K562 (cell line): ENCODE measurements around the gene C16orf96. TPM values are rescaled to one million over a fixed set of nuclear protein-coding genes. Genes with fewer than 3 reads are reported as not detected.

ENCODE experiments used
- ATAC-seq: fragments of 200-7000 bp; cut with Tn5 transposase; 3 replicates; pipeline ENCODE4 v1.9.1; 2020; ENCODE audit warnings: moderate library complexity
- BruUV-seq: library from RNA; stranded (reverse); fragments of 400-500 nt; replicated peaks from 2 replicates; lab custom pipeline; 2021; lab: Mats Ljungman, UMichigan
- CTCF ChIA-PET: fragments of 300-600 bp; formaldehyde crosslinking; extraction: SDS; loops from one replicate; lab custom pipeline; 2021; ENCODE audit warnings: low intra/inter-chr PET ratio; lab: Yijun Ruan, JAX
- POLR2A ChIA-PET: fragments of 300-600, 350-650 bp; sonication (Branson Sonifier 250); formaldehyde crosslinking; extraction: SDS; loops from one replicate; lab custom pipeline; 2021; ENCODE audit warnings: antibody characterized with exemption, inconsistent platforms; lab: Yijun Ruan, JAX
- DNase-seq, 4 experiments: peaks; one replicate each; pipeline versions ENCODE4 v3.0.0 to v3.0.0-alpha.2; 2011 to 2018; ENCODE audit warnings: low spot score in 3 of 4, mixed read lengths in 3 of 4; ENCODE audit errors: extremely low read depth in 1 of 4
- FAIRE-seq: peaks from 2 replicates; lab custom pipeline; 2011; peaks lifted over from hg19 to GRCh38; lab: Jason Lieb, UNC
- H2AFZ ChIP-seq: 2 replicates; pipeline ENCODE4 v1.6.0; 2011; ENCODE audit warnings: low read depth, low read length, control low read depth, inconsistent platforms
- H3K27ac ChIP-seq: fragments of 200-600 bp; 3 replicates; pipeline ENCODE4 v1.8.0; 2011; ENCODE audit warnings: low read depth, mild to moderate bottlenecking, control low read depth, inconsistent platforms, low read length, moderate library complexity, mixed read lengths; ENCODE audit errors: extremely low read depth
- H3K27me3 ChIP-seq, 2 experiments: fragments of 300-600 bp in 1 of 2; 2 replicates in 1 of 2; 3 replicates in 1 of 2; pipeline versions ENCODE4 v1.6.0 to v1.8.0; 2011; ENCODE audit warnings: inconsistent platforms in 2 of 2, low read length in 2 of 2, mild to moderate bottlenecking in 1 of 2, mixed read lengths in 1 of 2, moderate library complexity in 1 of 2; ENCODE audit not compliant: control insufficient read depth in 2 of 2, insufficient read depth in 2 of 2
- H3K36me3 ChIP-seq: fragments of 300-600 bp; 3 replicates; pipeline ENCODE4 v1.8.0; 2011; ENCODE audit warnings: mild to moderate bottlenecking, low read length, inconsistent platforms; ENCODE audit not compliant: control insufficient read depth, insufficient read depth
- H3K4me1 ChIP-seq, 2 experiments: fragments of 200-600 bp in 1 of 2; replicated peaks in 1 of 2; 2 replicates in 1 of 2; 3 replicates in 1 of 2; pipeline versions ENCODE4 v1.5.1 to v1.8.0; 2011; ENCODE audit warnings: inconsistent platforms in 2 of 2, low read length in 2 of 2, mild to moderate bottlenecking in 1 of 2, mixed read lengths in 1 of 2, moderate library complexity in 1 of 2; ENCODE audit not compliant: control insufficient read depth in 2 of 2, insufficient read depth in 2 of 2
- H3K4me2 ChIP-seq: 2 replicates; pipeline ENCODE4 v1.6.1; 2011; ENCODE audit warnings: low read length, control low read depth, inconsistent platforms, mixed read lengths; ENCODE audit not compliant: insufficient read depth
- H3K4me3 ChIP-seq: fragments of 200-600 bp; sonication (generic), shearing (Covaris generic); 2 replicates; pipeline ENCODE4 v1.5.1; 2016; ENCODE audit warnings: control low read depth, inconsistent platforms
- H3K79me2 ChIP-seq: fragments of 200-600 bp; 3 replicates; pipeline ENCODE4 v1.8.0; 2011; ENCODE audit warnings: low read length, inconsistent platforms; ENCODE audit not compliant: control insufficient read depth, insufficient read depth
- H3K9ac ChIP-seq, 2 experiments: 2 replicates each; pipeline versions ENCODE4 v1.6.0 to v1.6.1; 2011; ENCODE audit warnings: low read depth in 2 of 2, low read length in 2 of 2, control low read depth in 1 of 2, inconsistent platforms in 1 of 2, mild to moderate bottlenecking in 1 of 2, mixed read lengths in 1 of 2; ENCODE audit not compliant: insufficient read depth in 1 of 2
- H3K9me1 ChIP-seq: one replicate; pipeline ENCODE4 v1.6.0; 2011; ENCODE audit warnings: inconsistent platforms, mild to moderate bottlenecking, low read length, moderate library complexity; ENCODE audit not compliant: control insufficient read depth, insufficient read depth
- H3K9me3 ChIP-seq: replicated peaks from 2 replicates; pipeline ENCODE4 v1.5.1; 2011; ENCODE audit warnings: low read depth, low read length, inconsistent platforms; ENCODE audit not compliant: control insufficient read depth, insufficient read depth
- H4K20me1 ChIP-seq: replicated peaks from 2 replicates; pipeline ENCODE4 v1.6.1; 2011; ENCODE audit warnings: low read length, inconsistent platforms, mixed read lengths; ENCODE audit not compliant: control insufficient read depth, insufficient read depth
- GABPB2 ChIP-seq: fragments of 250-450 bp; sonication (Bioruptor Pico); conservative IDR thresholded peaks from 2 replicates; pipeline ENCODE4 v1.5.1; 2021; ENCODE audit warnings: mild to moderate bottlenecking
- GTF3C2 ChIP-seq: IDR thresholded peaks from 3 replicates; pipeline ENCODE4 v1.6.1; 2011; ENCODE audit warnings: borderline replicate concordance, mild to moderate bottlenecking, moderate library complexity; ENCODE audit not compliant: insufficient read length; ENCODE audit errors: extremely low read depth
- ILK ChIP-seq: fragments of 450-650 bp; IDR thresholded peaks from 2 replicates; pipeline ENCODE4 v1.6.1; 2016; ENCODE audit warnings: missing genetic modification characterization, low read depth, mild to moderate bottlenecking, missing compliant biosample characterization, moderate library complexity, borderline replicate concordance
- MLX ChIP-seq, 2 experiments: fragments of 450-650 bp in 1 of 2; sonication (generic) in 1 of 2; formaldehyde crosslinking; conservative IDR thresholded peaks; 2 replicates each; pipeline versions ENCODE4 v1.4.0 to v1.8.1; 2020 to 2022; ENCODE audit warnings: mild to moderate bottlenecking in 1 of 2, missing genetic modification reagents in 1 of 2
- NCOR1 ChIP-seq: fragments of 450-650 bp; IDR thresholded peaks from 2 replicates; pipeline ENCODE4 v1.6.1; 2016; ENCODE audit warnings: mild to moderate bottlenecking, moderate library complexity
- NELFE ChIP-seq: IDR thresholded peaks from 2 replicates; pipeline ENCODE4 v1.6.1; 2011; ENCODE audit warnings: mild to moderate bottlenecking; ENCODE audit not compliant: insufficient read depth, insufficient read length
- ZKSCAN3 ChIP-seq: fragments of 250-450 bp; sonication (Bioruptor Pico); IDR thresholded peaks from 2 replicates; pipeline ENCODE4 v1.4.0; 2020
- ZNF445 ChIP-seq: fragments of 250-450 bp; sonication (Bioruptor Pico); IDR thresholded peaks from 2 replicates; pipeline ENCODE4 v1.4.0; 2020; ENCODE audit warnings: low read depth, mild to moderate bottlenecking, moderate library complexity
- WGBS: fragments of 100-300 bp; shearing (Covaris generic); methylation state at CpG from one replicate; pipeline ENCODE4 v1.1.6; 2016; ENCODE audit warnings: low coverage, mixed read lengths; ENCODE audit not compliant: insufficient coverage; ENCODE audit errors: missing lambda C conversion rate; 5-methylcytosine and 5-hydroxymethylcytosine counted together
- in situ Hi-C: fragments of 300-500 bp; cut with MboI; formaldehyde crosslinking; loops from 4 replicates; pipeline ENCODE4 v1.15.0; 2018; ENCODE audit warnings: inconsistent platforms, mixed read lengths
- intact Hi-C: fragments of 100-400 bp; cut with micrococcal nuclease; formaldehyde crosslinking; loops from 2 replicates; pipeline ENCODE4 v1.14.2; 2022
- polyA plus RNA-seq, 8 experiments: library from polyadenylated mRNA; depleted of rRNA in 4 of 8; stranded (reverse) in 5 of 8; unstranded in 3 of 8; fragments of >200 nt; fragmentation: Nextera tagmentation in 2 of 8; fragmentation: Illumina TruSeq in 1 of 8; extraction: Ambion mirVana in 2 of 8; extraction: Trizol in 1 of 8; gene quantifications; 2 replicates each; pipeline versions ENCODE4 v1.2.1 to v1.2.3, GENCODE V29; 2011 to 2014; ENCODE audit warnings: inconsistent platforms in 1 of 8, missing spikeins in 1 of 8
- total RNA-seq, 7 experiments: library from RNA; depleted of rRNA in 6 of 7; stranded (reverse); fragments of >200 nt in 6 of 7; fragmentation: Illumina TruSeq in 2 of 7; extraction: Trizol in 2 of 7; gene quantifications; 2 replicates each; pipeline versions ENCODE4 v1.2.1 to v1.2.3, GENCODE V29; 2011 to 2021; ENCODE audit warnings: low replicate concordance in 1 of 7
- TF ChIP-seq, protein P1 (sequence below): fragments of 450-650 bp; IDR thresholded peaks from 2 replicates; pipeline ENCODE4 v1.7.1; 2018; ENCODE audit warnings: mild to moderate bottlenecking, low read depth; ENCODE audit not compliant: partially characterized antibody
- TF ChIP-seq, protein P2 (sequence below): fragments of 250-450 bp; sonication (Bioruptor Pico); IDR thresholded peaks from 2 replicates; pipeline ENCODE4 v1.5.0; 2021; ENCODE audit warnings: mild to moderate bottlenecking, borderline replicate concordance

C16orf96 gene
- total and polyA plus RNA-seq, 9 of the 15 experiments (the other 6 are each of a cell fraction or from before 2014, with no cell fraction given), result not detected

- intact Hi-C loops (no loop called here), in situ Hi-C loops (no loop called here)
- no peaks in the 10 kb centered on the region for H3K9me1 ChIP-seq
- no peak overlapping the region for H3K4me2 ChIP-seq
- no peaks in the 10 kb centered on the region for H3K79me2 ChIP-seq
- BruUV-seq, result no TSS peak
- DNase-seq (no peak), ATAC-seq (no peak), FAIRE-seq (no peak)
- H4K20me1 ChIP-seq, result no peaks in the 10 kb centered on the region
- H3K9ac ChIP-seq, result no peak overlapping the region
- H3K27me3 ChIP-seq, result peaks cover 7 to 40% of the 10 kb centered on the region in 2 experiments; a peak in 4 of 5 replicates
- CTCF ChIA-PET, result no interaction called here
- peaks cover 3 to 4% of the 10 kb centered on the region in 2 experiments; a peak in 4 of 5 replicates for H3K4me1 ChIP-seq
- no peaks in the 10 kb centered on the region for H3K36me3 ChIP-seq
- no peak overlapping the region for H3K27ac ChIP-seq
- WGBS, result 26% methylated on average over 10 of the region's 10 CpGs
- H3K9me3 ChIP-seq, result no peaks in the 10 kb centered on the region
- H3K4me3 ChIP-seq, result no peak overlapping the region
- TF ChIP-seq, protein P1, sequence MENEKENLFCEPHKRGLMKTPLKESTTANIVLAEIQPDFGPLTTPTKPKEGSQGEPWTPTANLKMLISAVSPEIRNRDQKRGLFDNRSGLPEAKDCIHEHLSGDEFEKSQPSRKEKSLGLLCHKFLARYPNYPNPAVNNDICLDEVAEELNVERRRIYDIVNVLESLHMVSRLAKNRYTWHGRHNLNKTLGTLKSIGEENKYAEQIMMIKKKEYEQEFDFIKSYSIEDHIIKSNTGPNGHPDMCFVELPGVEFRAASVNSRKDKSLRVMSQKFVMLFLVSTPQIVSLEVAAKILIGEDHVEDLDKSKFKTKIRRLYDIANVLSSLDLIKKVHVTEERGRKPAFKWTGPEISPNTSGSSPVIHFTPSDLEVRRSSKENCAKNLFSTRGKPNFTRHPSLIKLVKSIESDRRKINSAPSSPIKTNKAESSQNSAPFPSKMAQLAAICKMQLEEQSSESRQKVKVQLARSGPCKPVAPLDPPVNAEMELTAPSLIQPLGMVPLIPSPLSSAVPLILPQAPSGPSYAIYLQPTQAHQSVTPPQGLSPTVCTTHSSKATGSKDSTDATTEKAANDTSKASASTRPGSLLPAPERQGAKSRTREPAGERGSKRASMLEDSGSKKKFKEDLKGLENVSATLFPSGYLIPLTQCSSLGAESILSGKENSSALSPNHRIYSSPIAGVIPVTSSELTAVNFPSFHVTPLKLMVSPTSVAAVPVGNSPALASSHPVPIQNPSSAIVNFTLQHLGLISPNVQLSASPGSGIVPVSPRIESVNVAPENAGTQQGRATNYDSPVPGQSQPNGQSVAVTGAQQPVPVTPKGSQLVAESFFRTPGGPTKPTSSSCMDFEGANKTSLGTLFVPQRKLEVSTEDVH, result no peak
- TF ChIP-seq ILK (tag), result no peak
- TF ChIP-seq GABPB2 (CRISPR knock-in tag), result no peak
- TF ChIP-seq NCOR1, result no peak
- TF ChIP-seq GTF3C2, result no peak
- no peak for TF ChIP-seq NELFE
- TF ChIP-seq MLX (CRISPR knock-in tag; conservative IDR thresholded peaks at IDR 0.05), result no peak
- no peak for TF ChIP-seq ZNF445 (CRISPR knock-in tag)
- TF ChIP-seq, protein P2, sequence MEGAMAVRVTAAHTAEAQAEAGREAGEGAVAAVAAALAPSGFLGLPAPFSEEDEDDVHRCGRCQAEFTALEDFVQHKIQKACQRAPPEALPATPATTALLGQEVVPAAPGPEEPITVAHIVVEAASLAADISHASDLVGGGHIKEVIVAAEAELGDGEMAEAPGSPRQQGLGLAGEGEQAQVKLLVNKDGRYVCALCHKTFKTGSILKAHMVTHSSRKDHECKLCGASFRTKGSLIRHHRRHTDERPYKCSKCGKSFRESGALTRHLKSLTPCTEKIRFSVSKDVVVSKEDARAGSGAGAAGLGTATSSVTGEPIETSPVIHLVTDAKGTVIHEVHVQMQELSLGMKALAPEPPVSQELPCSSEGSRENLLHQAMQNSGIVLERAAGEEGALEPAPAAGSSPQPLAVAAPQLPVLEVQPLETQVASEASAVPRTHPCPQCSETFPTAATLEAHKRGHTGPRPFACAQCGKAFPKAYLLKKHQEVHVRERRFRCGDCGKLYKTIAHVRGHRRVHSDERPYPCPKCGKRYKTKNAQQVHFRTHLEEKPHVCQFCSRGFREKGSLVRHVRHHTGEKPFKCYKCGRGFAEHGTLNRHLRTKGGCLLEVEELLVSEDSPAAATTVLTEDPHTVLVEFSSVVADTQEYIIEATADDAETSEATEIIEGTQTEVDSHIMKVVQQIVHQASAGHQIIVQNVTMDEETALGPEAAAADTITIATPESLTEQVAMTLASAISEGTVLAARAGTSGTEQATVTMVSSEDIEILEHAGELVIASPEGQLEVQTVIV (CRISPR knock-in tag), result no peak
- TF ChIP-seq ZKSCAN3 (CRISPR knock-in tag), result no peak
- POLR2A ChIA-PET, result interaction anchor here (0.7 to 1.2 kb wide), 3 partner anchors 8 to 75 kb away, joined by 3 to 6 read pairs (median 3); no protein-coding TSS in a partner anchor
- H2AFZ ChIP-seq, result no peak overlapping the region
These were observed 23.9 kb upstream of the C16orf96 start for GRCh38 chr16:4532238-4532637.
